ENCODE results near the gene TSHZ2.

- TF ChIP-seq CTCF (IDR thresholded peaks at IDR 0.05; ENCODE audit: extremely low read depth in 1 of 2, insufficient read depth in 1 of 2, low read depth in 1 of 2, low read length in 2 of 2) (no peak), MAX (IDR thresholded peaks at IDR 0.05; ENCODE audit: insufficient read depth, insufficient read length) (no peak)
Observed at GRCh38 chr20:53130795-53131194, 158.6 kb downstream of the TSHZ2 start.
